Activated CD4-positive, alpha-beta T cell treated with anti-CD3 and anti-CD28 coated beads for 48 hours (primary cell): ENCODE results near the gene TMC4.

Experiments used
- DNase-seq: peaks from one replicate; pipeline ENCODE4 v3.0.0-alpha.2; 2020

The TMC4 gene

DNA sequence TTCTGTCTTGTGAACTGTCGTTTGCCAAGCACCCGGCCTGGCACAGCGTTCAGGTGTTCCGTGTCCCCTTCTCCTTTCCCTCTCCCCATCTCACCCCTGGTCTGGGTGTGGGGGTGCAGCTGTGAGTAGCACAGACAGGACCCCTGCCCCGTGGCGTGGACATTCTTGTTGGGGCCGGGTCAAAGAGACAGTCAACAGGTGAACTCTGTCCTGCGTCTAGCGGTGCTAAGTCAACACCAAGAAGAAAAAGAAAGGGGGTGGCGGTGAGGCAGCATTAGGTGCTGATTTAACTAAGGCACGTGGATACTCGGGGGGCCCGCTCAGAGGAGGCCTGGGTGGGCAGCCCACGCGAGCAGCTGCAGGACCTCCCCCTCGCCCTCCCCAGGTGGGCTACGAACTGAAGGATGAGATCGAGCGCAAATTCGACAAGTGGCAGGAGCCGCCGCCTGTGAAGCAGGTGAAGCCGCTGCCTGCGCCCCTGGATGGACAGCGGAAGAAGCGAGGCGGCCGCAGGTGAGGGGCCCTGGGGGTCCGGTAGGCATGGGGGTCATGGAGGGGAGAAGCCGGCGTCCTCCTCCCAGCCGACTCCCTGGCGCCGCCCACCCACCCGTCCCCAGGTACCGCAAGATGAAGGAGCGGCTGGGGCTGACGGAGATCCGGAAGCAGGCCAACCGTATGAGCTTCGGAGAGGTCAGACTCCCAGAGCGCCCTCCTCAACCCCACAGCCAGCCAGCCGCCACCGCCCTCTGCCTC, 45.1 kb downstream of the TMC4 start:
- DNase-seq = no peak

DNA sequence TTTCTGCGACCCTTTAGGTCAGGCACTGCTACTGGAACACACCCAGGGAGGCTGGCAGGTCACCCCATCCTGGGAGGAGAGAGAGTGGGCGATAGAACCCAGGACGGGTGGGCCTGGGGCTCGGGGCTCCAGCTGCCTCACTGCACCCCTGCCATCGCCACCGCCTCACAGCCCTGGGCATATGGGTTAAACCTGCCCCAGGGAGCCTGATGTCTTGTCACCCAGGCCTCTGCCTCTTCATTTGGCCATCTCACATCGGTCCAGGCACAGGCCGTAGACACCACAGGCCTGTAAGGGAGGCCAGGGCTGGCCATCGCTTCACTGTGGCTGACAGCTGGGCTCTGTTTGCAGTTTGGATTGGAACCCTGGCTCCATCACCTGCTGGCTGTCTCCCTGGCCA, 47.2 kb downstream of the TMC4 start:
- DNase-seq = no peak

DNA sequence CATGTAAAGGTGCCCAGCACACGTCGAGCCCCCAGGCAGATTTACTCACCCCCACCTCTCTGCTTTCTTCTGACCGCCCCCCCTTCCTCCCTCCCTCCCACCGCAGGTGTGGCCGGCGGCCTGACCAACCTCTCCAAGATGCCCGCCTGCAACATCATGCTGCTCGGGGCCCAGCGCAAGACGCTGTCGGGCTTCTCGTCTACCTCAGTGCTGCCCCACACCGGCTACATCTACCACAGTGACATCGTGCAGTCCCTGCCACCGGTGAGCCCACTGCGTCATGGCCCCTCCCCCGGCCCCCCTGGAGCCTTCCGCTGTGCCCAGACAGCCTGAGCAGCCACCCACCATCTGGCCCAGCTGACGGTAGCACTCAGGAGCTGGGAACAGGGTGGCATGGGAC, 48.6 kb downstream of the TMC4 start:
- DNase-seq = no peak

DNA sequence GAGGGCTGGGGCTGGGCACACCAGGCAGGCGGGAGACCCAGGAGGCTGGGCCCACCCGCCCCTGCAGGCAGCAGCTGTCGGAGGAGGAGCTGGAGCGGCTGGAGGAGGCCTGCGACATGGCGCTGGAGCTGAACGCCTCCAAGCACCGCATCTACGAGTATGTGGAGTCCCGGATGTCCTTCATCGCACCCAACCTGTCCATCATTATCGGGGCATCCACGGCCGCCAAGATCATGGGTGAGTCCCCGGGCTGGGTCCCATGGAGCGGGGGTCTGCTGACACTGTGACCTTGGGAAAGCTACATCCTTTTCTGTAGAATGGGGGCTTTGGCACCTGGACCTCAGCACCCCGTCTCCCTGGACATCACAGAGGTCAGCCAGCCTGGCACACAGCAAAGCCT, 49.3 kb downstream of the TMC4 start:
- no peak for DNase-seq

DNA sequence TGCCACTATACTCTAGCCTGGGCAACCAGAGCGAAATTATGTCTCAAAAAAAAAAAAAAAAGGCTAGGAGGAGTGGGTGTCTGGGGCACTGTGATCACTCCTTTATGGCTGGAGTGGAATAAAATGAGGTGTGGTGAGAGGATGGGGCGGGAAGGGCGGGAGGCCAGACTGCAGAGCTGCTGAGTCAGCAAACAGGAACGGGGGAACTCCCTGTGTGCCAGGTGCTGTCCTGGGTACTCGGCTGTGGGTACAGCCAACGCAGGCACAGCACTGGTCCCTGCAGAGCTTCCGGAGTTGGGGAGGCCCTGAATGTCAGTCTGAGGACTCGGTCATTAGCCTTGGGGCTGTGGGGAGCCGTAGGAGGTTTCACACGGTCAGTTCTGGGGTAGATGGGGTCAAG, 51.7 kb downstream of the TMC4 start:
- DNase-seq = no peak

DNA sequence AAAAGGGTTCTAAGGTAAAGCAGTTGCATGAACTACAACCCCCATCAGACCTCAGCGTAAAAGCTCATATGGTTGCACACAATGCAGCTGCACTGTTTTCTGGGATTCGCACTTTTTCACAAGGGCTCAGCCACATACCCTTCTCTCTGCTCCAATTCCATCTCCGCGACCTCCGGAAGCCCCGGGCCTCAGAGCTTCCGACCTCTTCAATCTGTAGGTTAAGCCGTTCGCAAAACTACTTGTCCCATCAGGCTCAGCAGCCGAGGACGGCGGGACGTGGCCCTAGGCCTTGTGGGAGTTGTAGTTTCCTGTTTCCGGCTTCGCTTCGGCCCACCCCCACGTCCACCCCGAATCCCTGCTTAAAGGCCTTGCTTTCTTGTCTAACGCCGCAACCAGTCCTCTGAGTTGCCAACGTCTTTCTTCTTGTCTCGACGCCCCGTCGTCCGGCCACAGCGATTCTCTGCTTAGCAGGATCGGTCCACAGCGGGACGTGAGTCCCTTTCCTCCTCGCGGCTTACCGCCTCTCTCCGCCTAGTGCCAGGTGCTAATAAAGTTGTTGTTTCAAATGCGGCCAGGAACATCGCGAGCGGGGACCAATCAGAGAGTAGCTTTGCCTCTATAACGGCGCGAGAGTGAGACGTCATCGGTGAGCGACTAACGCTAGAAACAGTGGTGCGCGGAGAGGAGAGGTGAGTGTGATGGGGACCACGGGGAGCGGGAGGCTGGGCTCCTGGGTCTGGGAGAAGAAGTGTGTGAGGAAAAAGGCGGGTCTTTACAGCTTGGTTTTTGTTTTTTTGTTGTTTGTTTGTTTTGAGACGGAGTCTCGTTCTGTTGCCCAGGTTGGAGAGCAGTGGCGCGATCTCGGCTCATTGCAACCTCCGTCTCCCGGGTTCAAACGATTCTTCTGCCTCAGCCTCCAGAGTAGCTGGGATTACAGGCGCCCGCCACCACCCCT, 57.6 kb downstream of the TMC4 start, which contains the start of the genes PRPF31 and TFPT:
Gene PRPF31, plus strand, starts transcription at position 646 of the 955 bp plus-strand sequence. CDS start 2,525 bp downstream, outside the sequence.
Gene TFPT, minus strand, starts transcription at position 549 of the 955 bp plus-strand sequence. Its CDS starts 388 bp downstream, at position 161.
- DNase-seq = peak; percentile 97

DNA sequence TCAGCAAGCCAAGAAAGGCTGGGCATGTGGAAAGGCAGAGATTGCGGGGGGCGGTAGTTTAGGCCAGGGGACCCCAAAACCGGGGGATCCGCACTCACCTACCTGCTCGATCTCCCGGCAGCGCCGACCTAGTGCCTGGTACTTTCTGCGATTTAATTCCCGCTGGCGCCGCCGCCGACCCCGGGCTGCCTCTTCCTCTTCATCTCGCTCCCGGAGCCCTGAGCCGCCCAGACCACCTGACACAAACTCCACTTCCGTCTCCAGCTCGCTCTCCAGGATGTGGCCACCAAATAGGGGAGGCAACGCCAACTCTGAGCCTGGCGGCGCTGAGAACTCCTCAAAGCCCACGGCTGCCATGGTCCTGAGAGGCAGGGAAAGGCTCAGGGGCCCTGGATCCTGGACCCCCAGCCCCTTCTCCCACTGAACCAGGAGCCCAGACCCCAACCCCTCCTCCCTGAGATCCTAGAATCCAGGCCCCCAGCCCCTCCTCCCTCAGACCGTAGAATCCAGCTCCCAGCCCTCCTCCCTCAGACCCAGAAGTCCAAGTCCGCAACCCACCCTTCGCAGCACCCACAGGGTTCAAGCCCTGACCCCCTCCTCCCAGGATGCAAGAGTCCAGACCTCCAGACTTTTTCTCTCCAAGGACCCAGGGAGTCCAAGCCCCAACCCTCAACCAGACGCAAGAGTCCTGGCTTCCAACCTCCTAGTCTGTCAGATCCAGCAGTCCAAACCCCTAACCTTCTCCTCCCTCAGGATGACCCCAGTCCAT, 58.4 kb downstream of the TMC4 start:
- DNase-seq = peak; percentile 64
